ENCODE data around the gene BCAS1. TPM values are rescaled to one million over a fixed set of nuclear protein-coding genes. Genes with fewer than 3 reads are reported as not detected.

Gene BCAS1
- total RNA-seq, 4 donors from 2014 or later, result 0.97 to 9.3 (median 4.4) TPM

- intact Hi-C loops (cut with DNase I), result no loop called here
- peaks cover 0 to 1% (median 0%) of the 10 kb centered on the region in 4 donors for H3K27me3 ChIP-seq
Observed at GRCh38 chr20:54023406-54023805, 47.0 kb downstream of the BCAS1 start.

GRCh38 chr20:54021446-54022235 lies 48.8 kb downstream of the BCAS1 start:
- no peaks in the 10 kb centered on the region for H3K36me3 ChIP-seq
- no peaks in the 10 kb centered on the region for H3K27me3 ChIP-seq
- TF ChIP-seq CTCF (IDR thresholded peaks at IDR 0.05) (no peak), POLR2A (IDR thresholded peaks at IDR 0.05) (no peak)
- H3K9me3 ChIP-seq, result no peaks in the 10 kb centered on the region
- 81 to 87% methylated on average over 7 of the region's 7 CpGs for WGBS, 2 donors
- DNase-seq, result no peak
- no peaks in the 10 kb centered on the region for H3K4me1 ChIP-seq
- intact Hi-C loops (cut with DNase I), result no loop called here
- no peak overlapping the region for H3K4me3 ChIP-seq
- no peak overlapping the region for H3K27ac ChIP-seq

More at GRCh38 chr20:54023406-54023805, 47.0 kb downstream of the BCAS1 start:
- Histone ChIP-seq H3K4me1 (no peaks in the 10 kb centered on the region), H3K36me3 (no peaks in the 10 kb centered on the region), H3K9me3 (no peaks in the 10 kb centered on the region), H3K4me3 (no peak overlapping the region), H3K27ac (no peak overlapping the region)
- no peak for TF ChIP-seq CTCF (IDR thresholded peaks at IDR 0.05)
- no peak for TF ChIP-seq POLR2A (IDR thresholded peaks at IDR 0.05)
- WGBS, 2 donors, result 83 to 89% methylated on average over 3 of the region's 3 CpGs
- no peak for DNase-seq

GRCh38 chr20:54020868-54021267 lies 49.5 kb downstream of the BCAS1 start:
- Histone ChIP-seq H3K4me3 (no peak overlapping the region), H3K36me3 (no peaks in the 10 kb centered on the region), H3K9me3 (no peaks in the 10 kb centered on the region), H3K4me1 (no peaks in the 10 kb centered on the region), H3K27ac (no peak overlapping the region), H3K27me3 (no peaks in the 10 kb centered on the region)
- DNase-seq, result no peak
- intact Hi-C loops (cut with DNase I), result no loop called here
- 88 to 90% methylated on average over 3 of the region's 3 CpGs for WGBS, 2 donors
- TF ChIP-seq POLR2A (IDR thresholded peaks at IDR 0.05) (no peak), CTCF (IDR thresholded peaks at IDR 0.05) (no peak)

GRCh38 chr20:54020348-54020747 lies 50.0 kb downstream of the BCAS1 start:
- no peak for DNase-seq
- Histone ChIP-seq H3K36me3 (no peaks in the 10 kb centered on the region), H3K4me3 (no peak overlapping the region), H3K27ac (no peak overlapping the region), H3K4me1 (no peaks in the 10 kb centered on the region), H3K9me3 (no peaks in the 10 kb centered on the region), H3K27me3 (no peaks in the 10 kb centered on the region)
- intact Hi-C loops (cut with DNase I), result no loop called here
- WGBS, 2 donors, result 84 to 88% methylated on average over 7 of the region's 7 CpGs
- TF ChIP-seq CTCF (IDR thresholded peaks at IDR 0.05), result no peak
- TF ChIP-seq POLR2A (IDR thresholded peaks at IDR 0.05), result no peak

- Histone ChIP-seq H3K4me1 (no peaks in the 10 kb centered on the region), H3K36me3 (no peaks in the 10 kb centered on the region), H3K4me3 (no peak overlapping the region), H3K9me3 (no peaks in the 10 kb centered on the region), H3K27me3 (no peaks in the 10 kb centered on the region), H3K27ac (no peak overlapping the region)
- intact Hi-C loops (cut with DNase I), result no loop called here
- no peak for DNase-seq
- TF ChIP-seq CTCF (IDR thresholded peaks at IDR 0.05), result no peak
- no peak for TF ChIP-seq POLR2A (IDR thresholded peaks at IDR 0.05)
- 65 to 82% methylated on average over 6 of the region's 6 CpGs for WGBS, 2 donors
Observed at GRCh38 chr20:54019585-54019984, 50.8 kb downstream of the BCAS1 start.
